HepG2 (cell line): ENCODE results near the gene SLC35F3. TPM values are rescaled to one million over a fixed set of nuclear protein-coding genes. Genes with fewer than 3 reads are reported as not detected.

Source experiments
- ATAC-seq: fragments of 200-7000 bp; cut with Tn5 transposase; 3 replicates; pipeline ENCODE4 v1.9.1; 2020; ENCODE audit warnings: mild to moderate bottlenecking, moderate library complexity
- BruUV-seq: library from RNA; stranded (reverse); fragments of 400-500 nt; replicated peaks from 2 replicates; lab custom pipeline; 2021; lab: Mats Ljungman, UMichigan
- CTCF ChIA-PET: fragments of 300-600 bp; formaldehyde crosslinking; extraction: SDS; loops from one replicate; lab custom pipeline; 2021; ENCODE audit warnings: low total read pairs, inconsistent platforms, low intra/inter-chr PET ratio; lab: Yijun Ruan, JAX
- POLR2A ChIA-PET: fragments of 350-600 bp; sonication (Branson Sonifier 250); formaldehyde crosslinking; loops from one replicate; lab custom pipeline; 2020; ENCODE audit warnings: antibody characterized with exemption, inconsistent platforms; lab: Yijun Ruan, JAX
- DNase-seq: peaks from one replicate; pipeline ENCODE4 v3.0.0-alpha.2; 2015; ENCODE audit warnings: low spot score
- FAIRE-seq: peaks from 3 replicates; lab custom pipeline; 2011; peaks lifted over from hg19 to GRCh38; lab: Jason Lieb, UNC
- H2AFZ ChIP-seq: one replicate; pipeline ENCODE4 v1.6.1; 2011; ENCODE audit warnings: low read length, inconsistent platforms
- H3K27ac ChIP-seq: fragments of 300-600 bp; 3 replicates; pipeline ENCODE4 v1.8.0; 2011; ENCODE audit warnings: mixed run types, mild to moderate bottlenecking, mixed read lengths, low read length, inconsistent platforms; ENCODE audit not compliant: insufficient read depth; ENCODE audit errors: extremely low read length
- H3K27me3 ChIP-seq, 2 experiments: fragments of 200-600 bp in 1 of 2; 2 replicates in 1 of 2; 3 replicates in 1 of 2; pipeline versions ENCODE4 v1.6.0 to v1.8.0; 2011; ENCODE audit warnings: low read length in 2 of 2, mild to moderate bottlenecking in 2 of 2, moderate library complexity in 2 of 2, inconsistent platforms in 1 of 2; ENCODE audit not compliant: insufficient read depth in 2 of 2, control insufficient read depth in 1 of 2
- H3K36me3 ChIP-seq, 2 experiments: fragments of 200-600 bp in 1 of 2; replicated peaks in 1 of 2; 2 replicates in 1 of 2; 3 replicates in 1 of 2; pipeline versions ENCODE4 v1.5.1 to v1.8.0; 2011; ENCODE audit warnings: low read length in 2 of 2, inconsistent platforms in 1 of 2; ENCODE audit not compliant: insufficient read depth in 2 of 2, control insufficient read depth in 1 of 2
- H3K4me1 ChIP-seq: 2 replicates; pipeline ENCODE4 v1.5.1; 2012; ENCODE audit warnings: low read length, inconsistent platforms; ENCODE audit not compliant: insufficient read depth
- H3K4me2 ChIP-seq: 2 replicates; pipeline ENCODE4 v1.6.0; 2011; ENCODE audit warnings: low read depth, low read length, inconsistent platforms
- H3K4me3 ChIP-seq, 3 experiments: fragments of 200-600 bp in 1 of 3; sonication (generic), shearing (Covaris generic) in 1 of 3; replicated peaks in 1 of 3; 2 replicates each; pipeline ENCODE4 v1.5.1; 2011 to 2016; ENCODE audit warnings: low read length in 3 of 3, inconsistent platforms in 2 of 3, low read depth in 2 of 3, mild to moderate bottlenecking in 2 of 3, control low read depth in 1 of 3, mixed read lengths in 1 of 3; ENCODE audit not compliant: insufficient read depth in 1 of 3
- H3K79me2 ChIP-seq: one replicate; pipeline ENCODE4 v1.6.1; 2011; ENCODE audit warnings: low read length, inconsistent platforms; ENCODE audit not compliant: insufficient read depth
- H3K9ac ChIP-seq: 2 replicates; pipeline ENCODE4 v1.6.0; 2011; ENCODE audit warnings: mild to moderate bottlenecking, low read depth, low read length, inconsistent platforms; ENCODE audit not compliant: insufficient read depth
- H3K9me3 ChIP-seq: 2 replicates; pipeline ENCODE4 v1.5.1; 2012; ENCODE audit warnings: mild to moderate bottlenecking, low read length
- H4K20me1 ChIP-seq: 2 replicates; pipeline ENCODE4 v1.6.0; 2011; ENCODE audit warnings: inconsistent platforms, mild to moderate bottlenecking, low read length, moderate library complexity; ENCODE audit not compliant: insufficient read depth
- ASH2L ChIP-seq: fragments of 300-600, 200-600 bp; sonication (generic); IDR thresholded peaks from 2 replicates; pipeline ENCODE4 v1.7.0; 2017; ENCODE audit warnings: low read depth, mild to moderate bottlenecking, moderate library complexity, mixed read lengths, low read length; ENCODE audit not compliant: insufficient read length
- ESRRA ChIP-seq: sonication (generic); formaldehyde crosslinking; IDR thresholded peaks from 2 replicates; pipeline ENCODE4 v1.5.1; 2020; ENCODE audit warnings: mild to moderate bottlenecking, low read depth, missing genetic modification reagents
- FOXP1 ChIP-seq, 2 experiments: fragments of 450-650 bp in 1 of 2; IDR thresholded peaks; 2 replicates each; pipeline ENCODE4 v1.6.1; 2017 to 2018; ENCODE audit warnings: antibody characterized with exemption in 1 of 2
- GATAD2A ChIP-seq: IDR thresholded peaks from 2 replicates; pipeline ENCODE4 v1.6.1; 2016
- GTF3A ChIP-seq: sonication (generic); formaldehyde crosslinking; conservative IDR thresholded peaks from 2 replicates; pipeline ENCODE4 v1.4.0; 2020; ENCODE audit warnings: mild to moderate bottlenecking, missing genetic modification reagents
- MEIS2 ChIP-seq: sonication (generic); formaldehyde crosslinking; IDR thresholded peaks from 2 replicates; pipeline ENCODE4 v1.9.0; 2021; ENCODE audit warnings: mild to moderate bottlenecking, missing genetic modification reagents
- NAIF1 ChIP-seq: sonication (generic); formaldehyde crosslinking; IDR thresholded peaks from 2 replicates; pipeline ENCODE4 v1.5.0; 2020; ENCODE audit warnings: mild to moderate bottlenecking, missing genetic modification reagents, borderline replicate concordance
- PBX3 ChIP-seq: sonication (generic); formaldehyde crosslinking; IDR thresholded peaks from 2 replicates; pipeline ENCODE4 v1.8.1; 2023; ENCODE audit warnings: missing genetic modification reagents, inconsistent platforms, borderline replicate concordance
- PPARG ChIP-seq: conservative IDR thresholded peaks from 2 replicates; pipeline ENCODE4 v1.6.1; 2016; ENCODE audit warnings: missing biosample characterization, missing genetic modification reagents
- PREB ChIP-seq: sonication (generic); formaldehyde crosslinking; IDR thresholded peaks from 2 replicates; pipeline ENCODE4 v1.4.0; 2020; ENCODE audit warnings: missing genetic modification reagents
- ZBTB14 ChIP-seq: sonication (generic); formaldehyde crosslinking; IDR thresholded peaks from 2 replicates; pipeline ENCODE4 v1.4.0; 2020; ENCODE audit warnings: missing genetic modification reagents
- ZBTB37 ChIP-seq: sonication (generic); formaldehyde crosslinking; IDR thresholded peaks from 2 replicates; pipeline ENCODE4 v1.4.0; 2020; ENCODE audit warnings: mild to moderate bottlenecking, missing genetic modification reagents
- ZFY ChIP-seq: sonication (generic); formaldehyde crosslinking; IDR thresholded peaks from 2 replicates; pipeline ENCODE4 v1.4.0; 2020; ENCODE audit warnings: missing genetic modification reagents
- ZNF776 ChIP-seq: sonication (generic); formaldehyde crosslinking; IDR thresholded peaks from 2 replicates; pipeline ENCODE4 v1.4.0; 2020; ENCODE audit warnings: mild to moderate bottlenecking, missing genetic modification reagents
- WGBS: methylation state at CpG from one replicate; pipeline ENCODE4 v1.1.6; 2017; ENCODE audit warnings: low lambda C conversion rate; 5-methylcytosine and 5-hydroxymethylcytosine counted together
- in situ Hi-C: cut with HindIII; loops from 2 replicates; pipeline ENCODE4 v1.10.0; 2017; ENCODE audit warnings: low pct_unique_long_range_greater_than_20kb; ENCODE audit not compliant: extremely low pct_ligation_motif_present
- intact Hi-C: fragments of 100-400 bp; cut with micrococcal nuclease; formaldehyde crosslinking; loops from one replicate; pipeline ENCODE4 v1.10.0; 2022; ENCODE audit not compliant: unreplicated experiment
- polyA plus RNA-seq, 8 experiments: library from polyadenylated mRNA; depleted of rRNA in 3 of 8; stranded (reverse) in 7 of 8; unstranded in 1 of 8; fragments of >200 nt; fragmentation: Illumina TruSeq in 4 of 8; extraction: Trizol in 4 of 8; gene quantifications; 2 replicates each; pipeline versions ENCODE4 v1.2.1 to v1.2.3, GENCODE V29; 2011 to 2016; ENCODE audit warnings: low read depth in 4 of 8, missing spikeins in 1 of 8, mixed read lengths in 1 of 8; ENCODE audit not compliant: insufficient read depth in 1 of 8
- total RNA-seq, 5 experiments: library from RNA; depleted of rRNA; stranded (reverse); fragments of >200 nt; fragmentation: Illumina TruSeq; extraction: Trizol; gene quantifications; 2 replicates each; pipeline ENCODE4 v1.2.3, GENCODE V29; 2016; ENCODE audit warnings: low read depth in 1 of 5

The SLC35F3 gene
- total and polyA plus RNA-seq, 2 of the 13 experiments (the other 11 are each of a cell fraction or from before 2014, with no cell fraction given) = not detected

GRCh38 chr1:234008591-234008990 lies 104.1 kb downstream of the SLC35F3 start:
- H3K4me3 ChIP-seq = no peak overlapping the region
- ChIA-PET CTCF (no interaction called here), POLR2A (no interaction called here)
- FAIRE-seq (no peak), ATAC-seq (no peak), DNase-seq (no peak)
- intact Hi-C loops = no loop called here
- no peaks in the 10 kb centered on the region for H3K9me3 ChIP-seq
- no peaks in the 10 kb centered on the region for H3K27me3 ChIP-seq
- no peaks in the 10 kb centered on the region for H3K79me2 ChIP-seq
- BruUV-seq = no TSS peak
- no peak overlapping the region for H3K4me2 ChIP-seq
- no peak overlapping the region for H2AFZ ChIP-seq
- in situ Hi-C loops = no loop called here
- H3K27ac ChIP-seq = no peak overlapping the region
- H4K20me1 ChIP-seq = no peaks in the 10 kb centered on the region
- no peaks in the 10 kb centered on the region for H3K36me3 ChIP-seq
- TF ChIP-seq ESRRA (CRISPR knock-in tag) (no peak), GTF3A (no peak)
- no peaks in the 10 kb centered on the region for H3K4me1 ChIP-seq
- no peak overlapping the region for H3K9ac ChIP-seq

GRCh38 chr1:234009668-234010067 lies 105.2 kb downstream of the SLC35F3 start:
- no peak for DNase-seq
- in situ Hi-C loops (no loop called here), intact Hi-C loops (no loop called here)
- H3K4me1 ChIP-seq = no peaks in the 10 kb centered on the region
- no peak for FAIRE-seq
- no peak overlapping the region for H3K4me2 ChIP-seq
- no peak overlapping the region for H3K27ac ChIP-seq
- WGBS = 19% methylated on average over 1 of the region's 1 CpG
- H3K9ac ChIP-seq = no peak overlapping the region
- H4K20me1 ChIP-seq = no peaks in the 10 kb centered on the region
- no peak for ATAC-seq
- no peaks in the 10 kb centered on the region for H3K79me2 ChIP-seq
- no peaks in the 10 kb centered on the region for H3K9me3 ChIP-seq
- H3K4me3 ChIP-seq = no peak overlapping the region
- CTCF ChIA-PET = no interaction called here
- no peaks in the 10 kb centered on the region for H3K36me3 ChIP-seq
- no peak overlapping the region for H2AFZ ChIP-seq
- POLR2A ChIA-PET = no interaction called here
- H3K27me3 ChIP-seq = no peaks in the 10 kb centered on the region
- BruUV-seq = no TSS peak
- TF ChIP-seq NAIF1 = no peak
- TF ChIP-seq GATAD2A (CRISPR knock-in tag) = no peak
- no peak for TF ChIP-seq MEIS2 (CRISPR knock-in tag)
- no peak for TF ChIP-seq PPARG (CRISPR knock-in tag)
- TF ChIP-seq ASH2L = no peak
- TF ChIP-seq ZNF776 = no peak
- TF ChIP-seq ZBTB14 (CRISPR knock-in tag) = no peak
- no peak for TF ChIP-seq PREB (CRISPR knock-in tag)
- TF ChIP-seq ZFY (CRISPR knock-in tag) = no peak
- no peak for TF ChIP-seq PBX3 (CRISPR knock-in tag)
- TF ChIP-seq ZBTB37 = no peak
- TF ChIP-seq FOXP1 (IDR thresholded peaks at IDR 0.05) = no peak
- no peak for TF ChIP-seq FOXP1 (CRISPR knock-in tag; IDR thresholded peaks at IDR 0.05)
